H9 (cell line): ENCODE measurements around the gene BCL11B. TPM values are rescaled to one million over a fixed set of nuclear protein-coding genes. Genes with fewer than 3 reads are reported as not detected.

Experiments
- DNase-seq: peaks from one replicate; pipeline ENCODE4 v3.0.0-alpha.2; 2017
- H2AFZ ChIP-seq: one replicate; pipeline ENCODE4 v1.6.1; 2013; ENCODE audit warnings: mild to moderate bottlenecking, low read length, control low read depth, moderate library complexity
- H2AK5ac ChIP-seq: 2 replicates; pipeline ENCODE4 v1.6.1; 2013; ENCODE audit warnings: low read length, control low read depth, mixed read lengths; ENCODE audit not compliant: insufficient read length
- H2BK120ac ChIP-seq: one replicate; pipeline ENCODE4 v1.6.1; 2013; ENCODE audit warnings: low read depth, mild to moderate bottlenecking, low read length, control low read depth, inconsistent platforms; ENCODE audit not compliant: poor library complexity, severe bottlenecking
- H2BK12ac ChIP-seq: 2 replicates; pipeline ENCODE4 v1.6.1; 2013; ENCODE audit warnings: low read length, control low read depth, mixed read lengths, low read depth; ENCODE audit not compliant: insufficient read length
- H2BK15ac ChIP-seq: 2 replicates; pipeline ENCODE4 v1.6.1; 2013; ENCODE audit warnings: low read depth, low read length, control low read depth
- H2BK20ac ChIP-seq: one replicate; pipeline ENCODE4 v1.6.1; 2013; ENCODE audit warnings: low read depth, mild to moderate bottlenecking, low read length, control low read depth, inconsistent platforms; ENCODE audit not compliant: poor library complexity, severe bottlenecking
- H2BK5ac ChIP-seq: 2 replicates; pipeline ENCODE4 v1.6.1; 2013; ENCODE audit warnings: low read length, control low read depth, mixed read lengths; ENCODE audit not compliant: insufficient read length
- H3K14ac ChIP-seq: 2 replicates; pipeline ENCODE4 v1.6.1; 2013; ENCODE audit warnings: low read length, control low read depth; ENCODE audit not compliant: insufficient read depth
- H3K18ac ChIP-seq: 2 replicates; pipeline ENCODE4 v1.6.1; 2013; ENCODE audit warnings: low read depth, mild to moderate bottlenecking, mixed read lengths, low read length, control low read depth; ENCODE audit not compliant: insufficient read length
- H3K23ac ChIP-seq: 2 replicates; pipeline ENCODE4 v1.6.1; 2013; ENCODE audit warnings: low read length, control low read depth, mixed read lengths, low read depth; ENCODE audit not compliant: insufficient read length
- H3K23me2 ChIP-seq: 2 replicates; pipeline ENCODE4 v1.6.1; 2013; ENCODE audit warnings: low read depth, mild to moderate bottlenecking, mixed read lengths, low read length, control low read depth; ENCODE audit not compliant: insufficient read length, poor library complexity, severe bottlenecking
- H3K27ac ChIP-seq: 2 replicates; pipeline ENCODE4 v1.5.1; 2013; ENCODE audit warnings: low read length, control low read depth, mixed read lengths, low read depth; ENCODE audit not compliant: insufficient read length
- H3K27me3 ChIP-seq: 2 replicates; pipeline ENCODE4 v1.6.1; 2013; ENCODE audit warnings: low read length, control low read depth, inconsistent platforms; ENCODE audit not compliant: insufficient read depth
- H3K4ac ChIP-seq: 2 replicates; pipeline ENCODE4 v1.6.1; 2013; ENCODE audit warnings: low read depth, mild to moderate bottlenecking, control low read depth, inconsistent platforms, low read length, moderate library complexity
- H3K4me1 ChIP-seq: 2 replicates; pipeline ENCODE4 v1.6.1; 2013; ENCODE audit warnings: low read length, control low read depth, inconsistent platforms; ENCODE audit not compliant: insufficient read depth
- H3K4me2 ChIP-seq: 2 replicates; pipeline ENCODE4 v1.6.1; 2013; ENCODE audit warnings: low read length, control low read depth, mixed read lengths; ENCODE audit not compliant: insufficient read length, insufficient read depth
- H3K56ac ChIP-seq: 2 replicates; pipeline ENCODE4 v1.6.1; 2013; ENCODE audit warnings: low read depth, mild to moderate bottlenecking, mixed read lengths, low read length, control low read depth; ENCODE audit not compliant: insufficient read length
- H3K79me1 ChIP-seq: 2 replicates; pipeline ENCODE4 v1.6.1; 2013; ENCODE audit warnings: low read depth, mild to moderate bottlenecking, moderate library complexity, low read length, control low read depth, inconsistent platforms; ENCODE audit not compliant: insufficient read depth, poor library complexity, severe bottlenecking
- H3K79me2 ChIP-seq: 2 replicates; pipeline ENCODE4 v1.6.1; 2013; ENCODE audit warnings: low read length, control low read depth, inconsistent platforms; ENCODE audit not compliant: insufficient read depth
- H3K9ac ChIP-seq: 2 replicates; pipeline ENCODE4 v1.6.1; 2013; ENCODE audit warnings: low read length, control low read depth, mixed read lengths; ENCODE audit not compliant: insufficient read length; ENCODE audit errors: extremely low read depth
- H3K9me3 ChIP-seq: one replicate; pipeline ENCODE4 v1.6.1; 2013; ENCODE audit warnings: low read depth, low read length, inconsistent platforms; ENCODE audit not compliant: control insufficient read depth
- H3T11ph ChIP-seq: one replicate; pipeline ENCODE4 v1.6.1; 2013; ENCODE audit warnings: mild to moderate bottlenecking, low read length, control low read depth, inconsistent platforms
- H4K20me1 ChIP-seq: one replicate; pipeline ENCODE4 v1.6.1; 2013; ENCODE audit not compliant: control insufficient read depth, insufficient read length, insufficient read depth
- H4K5ac ChIP-seq: 2 replicates; pipeline ENCODE4 v1.6.1; 2013; ENCODE audit warnings: low read depth, mild to moderate bottlenecking, mixed read lengths, low read length, control low read depth; ENCODE audit not compliant: insufficient read length
- H4K8ac ChIP-seq: replicated peaks from 2 replicates; pipeline ENCODE4 v1.6.1; 2013; ENCODE audit warnings: low read length, control low read depth, mixed read lengths, low read depth; ENCODE audit not compliant: insufficient read length
- H4K91ac ChIP-seq: 2 replicates; pipeline ENCODE4 v1.6.1; 2013; ENCODE audit warnings: low read depth, mild to moderate bottlenecking, moderate library complexity, mixed read lengths, low read length, control low read depth; ENCODE audit not compliant: insufficient read length
- H3K27ac Mint-ChIP-seq, 3 experiments: 2 replicates in 2 of 3; 3 replicates in 1 of 3; pipeline ENCODE4 v1.8.0; 2020 to 2021; ENCODE audit warnings: mixed read lengths in 3 of 3, mild to moderate bottlenecking in 1 of 3, moderate library complexity in 1 of 3
- H3K27me3 Mint-ChIP-seq: 2 replicates; pipeline ENCODE4 v1.8.0; 2021; ENCODE audit warnings: low read depth, mild to moderate bottlenecking, moderate library complexity, mixed read lengths
- H3K36me3 Mint-ChIP-seq, 3 experiments: 2 replicates in 2 of 3; 3 replicates in 1 of 3; pipeline ENCODE4 v1.8.0; 2020 to 2021; ENCODE audit warnings: low read depth in 3 of 3, mixed read lengths in 3 of 3; ENCODE audit not compliant: insufficient read depth in 1 of 3
- H3K4me1 Mint-ChIP-seq, 2 experiments: 2 replicates each; pipeline ENCODE4 v1.8.0; 2020; ENCODE audit warnings: mixed read lengths in 2 of 2
- H3K4me3 Mint-ChIP-seq, 2 experiments: 2 replicates in 1 of 2; 3 replicates in 1 of 2; pipeline ENCODE4 v1.8.0; 2020 to 2021; ENCODE audit warnings: mild to moderate bottlenecking in 2 of 2, mixed read lengths in 2 of 2, moderate library complexity in 1 of 2
- H3K9me3 Mint-ChIP-seq, 2 experiments: 2 replicates in 1 of 2; 3 replicates in 1 of 2; pipeline ENCODE4 v1.8.0; 2020; ENCODE audit warnings: mild to moderate bottlenecking in 2 of 2, mixed read lengths in 2 of 2, moderate library complexity in 1 of 2
- CTCF ChIP-seq: fragments of 200-600 bp; sonication (generic); conservative IDR thresholded peaks from 3 replicates; pipeline ENCODE4 v1.8.0; 2021; ENCODE audit warnings: antibody characterized with exemption, mild to moderate bottlenecking
- WGBS: extraction: QIAGEN DNeasy Blood & Tissue Kit; methylation state at CpG from one replicate; pipeline ENCODE4 v1.1.7; 2013; ENCODE audit warnings: missing lambda C conversion rate, low lambda C conversion rate, mixed read lengths; ENCODE audit not compliant: insufficient read length; ENCODE audit errors: extremely low coverage; 5-methylcytosine and 5-hydroxymethylcytosine counted together
- total RNA-seq: library from RNA; stranded (reverse); gene quantifications from 2 replicates; pipeline ENCODE4 v1.2.1, GENCODE V29; 2021

Gene BCL11B
- total RNA-seq, 1 experiment from 2014 or later, result 4.9 TPM

GRCh38 chr14:99320105-99320572, 48.1 kb upstream of the BCL11B start:
- no peak overlapping the region for H3K27ac ChIP-seq
- H3K9ac ChIP-seq, result no peak overlapping the region
- no peak overlapping the region for H4K8ac ChIP-seq
- peak; percentile 96 for TF ChIP-seq CTCF
- no peak overlapping the region for H2BK12ac ChIP-seq
- no peak overlapping the region for H3K4ac ChIP-seq
- no peak overlapping the region for H3K23ac ChIP-seq
- H2BK20ac ChIP-seq, result no peak overlapping the region
- no peak overlapping the region for H3K56ac ChIP-seq
- H3K27me3 Mint-ChIP-seq, result no peaks in the 10 kb centered on the region; the same call in 1 of the 2 replicates
- H3K27ac Mint-ChIP-seq, result no peak overlapping the region
- no peaks in the 10 kb centered on the region for H3K9me3 Mint-ChIP-seq
- H2BK15ac ChIP-seq, result no peak overlapping the region
- no peaks in the 10 kb centered on the region for H3K23me2 ChIP-seq
- H3K79me1 ChIP-seq, result no peaks in the 10 kb centered on the region
- H3K9me3 ChIP-seq, result no peaks in the 10 kb centered on the region
- H2BK120ac ChIP-seq, result no peak overlapping the region
- WGBS, result no CpG with 5 or more reads among the region's 23 CpGs
- no peak overlapping the region for H4K91ac ChIP-seq
- H3K4me1 ChIP-seq, result no peaks in the 10 kb centered on the region; the same call in 1 of the 2 replicates
- no peak overlapping the region for H3T11ph ChIP-seq
- H4K20me1 ChIP-seq, result no peaks in the 10 kb centered on the region
- no peaks in the 10 kb centered on the region for H3K27me3 ChIP-seq
- no peak overlapping the region for H3K18ac ChIP-seq
- H3K4me3 Mint-ChIP-seq, result no peak overlapping the region
- H3K79me2 ChIP-seq, result no peaks in the 10 kb centered on the region
- H2AK5ac ChIP-seq, result no peak overlapping the region
- H2AFZ ChIP-seq, result no peak overlapping the region
- H3K36me3 Mint-ChIP-seq, result no peaks in the 10 kb centered on the region; a peak in 1 of 7 replicates
- no peak overlapping the region for H3K14ac ChIP-seq
- DNase-seq, result peak; percentile 84
- H3K4me2 ChIP-seq, result no peak overlapping the region
- H4K5ac ChIP-seq, result no peak overlapping the region
- H3K4me1 Mint-ChIP-seq, result peaks cover 11 to 12% of the 10 kb centered on the region in 2 experiments
- H2BK5ac ChIP-seq, result no peak overlapping the region
